Fibroblast of skin of scalp (primary cell): Measurements from ENCODE around the gene ITFG1.
"Not testable (repeated sequence)": the region's sequence is repeated elsewhere in the genome, so short reads cannot be mapped to it uniquely, and the experiment has no call there.

Source experiments
- DNase-seq: peaks from one replicate; pipeline ENCODE4 v3.0.0-alpha.2; 2013

Gene ITFG1

DNA sequence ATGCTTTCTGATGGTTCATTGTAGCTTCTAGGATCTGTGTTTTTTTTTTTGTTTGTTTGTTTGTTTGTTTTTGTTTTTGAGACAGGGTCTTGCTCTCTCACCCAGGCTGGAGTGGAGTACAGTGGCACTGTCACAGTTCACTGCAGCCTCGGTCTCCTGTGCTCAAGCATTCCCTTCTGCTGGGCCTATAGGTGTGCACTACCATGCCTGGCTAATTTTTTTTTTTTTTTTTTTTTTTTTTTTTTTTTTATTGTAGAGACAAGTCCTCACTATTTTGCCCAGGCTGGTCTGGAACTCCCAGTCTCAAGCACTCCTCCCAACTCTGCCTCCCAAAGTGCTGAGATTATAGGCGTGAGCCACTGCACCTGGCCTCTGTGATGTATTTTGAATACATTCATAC lies 12.1 kb upstream of the ITFG1 start:
- DNase-seq = not testable (repeated sequence)

DNA sequence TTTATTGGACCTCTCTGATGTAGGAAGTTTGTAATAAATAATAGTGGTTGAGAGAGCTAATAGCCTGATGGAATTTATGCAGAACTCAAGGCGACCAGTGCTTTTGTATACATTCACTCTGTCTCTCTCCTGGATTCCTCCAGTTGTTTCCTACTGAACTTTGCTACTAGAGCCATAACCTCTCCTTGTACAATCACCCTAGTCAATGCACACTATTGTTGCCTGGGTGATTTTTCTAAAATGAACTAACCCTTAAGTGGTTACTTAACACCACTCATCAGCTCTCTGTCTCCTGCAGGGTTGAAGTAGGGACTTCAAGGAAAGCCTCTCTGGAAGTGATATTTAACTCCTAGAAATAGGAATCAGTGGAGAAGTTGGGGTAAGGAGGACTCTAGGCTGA lies 9.9 kb upstream of the ITFG1 start:
- DNase-seq = no peak

GRCh38 chr16:47470211-47470610 lies 9.3 kb upstream of the ITFG1 start:
- DNase-seq = no peak

DNA sequence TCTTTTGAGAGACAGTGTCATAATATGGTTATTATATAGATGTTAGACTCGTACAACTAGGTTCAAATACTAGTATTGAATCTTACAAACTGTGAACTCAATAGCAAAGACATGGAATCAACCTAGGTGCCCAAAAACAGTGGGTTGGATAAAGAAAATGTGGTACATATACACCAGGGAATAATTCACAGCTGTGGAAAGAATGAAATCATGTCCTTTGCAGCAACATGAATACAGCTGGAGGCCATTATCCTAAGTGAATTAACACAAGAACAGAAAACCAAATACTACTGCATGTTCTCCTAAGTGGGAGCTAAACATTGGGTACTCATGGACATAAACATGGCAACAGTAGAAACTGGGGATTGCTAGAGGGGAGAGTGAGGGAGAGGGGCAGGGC lies 8.4 kb upstream of the ITFG1 start:
- no peak for DNase-seq

- DNase-seq = not testable (repeated sequence)
These were observed 7.3 kb upstream of the ITFG1 start for GRCh38 chr16:47468070-47468689.

DNA sequence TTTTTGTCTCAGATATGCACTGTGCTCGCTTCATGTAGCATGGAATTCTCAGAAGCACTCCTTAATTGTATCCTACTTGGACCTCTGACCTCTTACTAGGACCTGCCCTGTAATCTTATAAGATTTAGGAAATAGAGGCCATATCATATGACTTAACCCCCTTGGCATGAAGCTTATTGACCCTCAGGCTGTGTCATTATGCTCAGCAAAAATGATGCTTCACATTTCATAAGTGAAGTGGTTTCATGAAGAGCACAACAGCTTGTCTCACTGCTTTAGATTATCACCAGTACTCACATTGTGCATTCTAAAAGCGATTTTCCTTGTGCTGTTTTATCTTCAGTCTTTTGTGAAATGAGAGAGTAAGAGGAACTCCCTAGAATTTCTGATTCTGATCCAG lies 6.6 kb upstream of the ITFG1 start:
- DNase-seq = no peak

GRCh38 chr16:47465919-47466630 lies 5.2 kb upstream of the ITFG1 start:
- DNase-seq = no peak

DNA sequence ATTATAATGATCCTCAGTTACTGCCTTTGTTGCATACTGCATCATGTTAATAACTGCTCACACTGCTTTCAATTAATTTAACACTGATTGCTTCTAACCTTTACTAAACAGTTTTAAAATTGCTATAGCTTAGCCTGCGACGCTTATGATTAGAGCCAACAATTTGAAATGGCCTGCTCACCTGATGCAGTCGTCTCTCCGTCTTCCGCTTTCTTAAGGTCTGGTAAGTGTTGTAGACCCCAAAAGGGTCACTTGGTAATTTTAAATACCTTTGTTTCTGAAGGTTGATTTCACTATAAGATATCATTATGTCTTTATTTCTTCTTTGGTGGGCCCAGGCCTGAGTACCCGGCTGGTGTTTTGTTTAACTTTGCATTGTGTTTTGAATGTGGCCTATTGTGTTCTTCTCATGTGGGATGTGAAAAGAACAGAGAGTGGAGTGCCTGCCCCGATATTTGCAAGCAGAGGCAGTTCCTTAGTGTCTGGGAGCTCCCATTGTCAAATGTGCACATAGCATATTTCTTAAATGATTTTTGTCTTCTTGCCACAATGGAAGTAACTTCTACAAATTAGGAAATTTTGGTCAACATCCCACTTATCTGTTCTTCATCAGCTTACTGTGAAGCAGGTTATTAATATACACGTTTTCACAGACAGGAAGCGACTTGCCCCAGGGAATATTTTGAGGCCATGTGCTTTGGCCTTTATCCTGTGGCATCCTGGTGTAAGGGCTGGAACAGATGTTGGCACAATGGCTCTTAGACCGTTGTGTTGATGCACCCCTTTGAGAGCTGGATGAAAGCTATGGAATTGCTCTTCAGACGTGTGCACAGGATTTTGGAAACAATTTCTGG lies 3.1 kb upstream of the ITFG1 start:
- no peak for DNase-seq

- DNase-seq = peak; percentile 48
These were observed 869 bp upstream of the ITFG1 start for GRCh38 chr16:47461598-47462266.

GRCh38 chr16:47460359-47460710 lies 528 bp downstream of the ITFG1 start:
- DNase-seq = peak; percentile 3

DNA sequence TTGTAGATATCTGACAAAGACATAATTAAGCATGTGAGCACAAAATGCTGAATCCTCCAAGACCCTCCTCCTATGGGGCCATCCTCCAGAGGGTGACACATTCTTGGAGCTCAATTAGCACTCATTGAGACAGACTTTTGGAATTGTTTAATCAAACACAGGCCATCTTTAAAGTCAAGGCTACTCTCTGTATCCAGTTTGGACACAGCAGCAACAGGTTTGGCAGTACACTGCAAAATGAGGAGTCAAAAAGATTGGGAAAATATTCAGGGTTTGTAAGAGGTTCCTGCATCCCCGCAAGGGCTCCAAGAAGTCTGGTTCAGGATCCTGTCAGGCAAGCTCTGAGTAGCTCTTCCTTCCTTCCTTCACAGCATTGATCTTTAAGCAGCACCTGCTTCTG lies 1.3 kb downstream of the ITFG1 start:
- no peak for DNase-seq

GRCh38 chr16:47458331-47458730 lies 2.5 kb downstream of the ITFG1 start:
- DNase-seq = no peak

- DNase-seq = no peak
These were observed 11.1 kb downstream of the ITFG1 start for GRCh38 chr16:47449788-47450187.

- no peak for DNase-seq
These were observed 11.9 kb downstream of the ITFG1 start for GRCh38 chr16:47448830-47449575.

DNA sequence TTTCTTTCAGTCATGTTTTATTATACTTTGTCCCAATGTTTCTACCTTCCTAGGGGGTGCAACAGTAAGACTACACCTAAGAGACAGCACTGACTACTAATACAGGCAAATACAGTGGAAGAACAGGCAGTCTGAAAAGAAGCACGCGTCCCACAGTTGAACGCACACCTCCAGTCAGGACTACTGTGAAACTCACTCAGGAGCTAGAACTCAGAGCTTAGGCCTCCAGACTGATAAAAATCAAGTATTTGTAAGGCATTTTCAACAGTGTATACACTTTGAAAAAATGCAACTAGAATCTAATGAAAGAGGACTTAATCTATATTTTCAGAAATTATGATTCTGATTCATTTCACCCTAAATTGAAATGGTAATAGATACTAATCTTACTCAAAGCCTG lies 14.4 kb downstream of the ITFG1 start:
- no peak for DNase-seq

DNA sequence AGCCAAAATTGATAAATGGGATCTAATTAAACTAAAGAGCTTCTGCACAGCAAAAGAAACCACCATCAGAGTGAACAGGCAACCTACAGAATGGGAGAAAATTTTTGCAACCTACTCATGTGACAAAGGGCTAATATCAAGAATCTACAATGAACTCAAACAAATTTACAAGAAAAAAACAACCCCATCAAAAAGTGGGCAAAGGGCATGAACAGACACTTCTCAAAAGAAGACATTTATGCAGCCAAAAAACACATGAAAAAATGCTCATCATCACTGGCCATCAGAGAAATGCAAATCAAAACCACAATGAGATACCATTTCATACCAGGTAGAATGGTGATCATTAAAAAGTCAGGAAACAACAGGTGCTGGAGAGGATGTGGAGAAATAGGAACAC lies 18.0 kb downstream of the ITFG1 start:
- DNase-seq = not testable (repeated sequence)

- DNase-seq = not testable (repeated sequence)
These were observed 20.8 kb downstream of the ITFG1 start for GRCh38 chr16:47440066-47440465.

GRCh38 chr16:47434274-47434673 lies 26.6 kb downstream of the ITFG1 start:
- peak; percentile 10 for DNase-seq

GRCh38 chr16:47431960-47432359 lies 28.9 kb downstream of the ITFG1 start:
- DNase-seq = no peak

DNA sequence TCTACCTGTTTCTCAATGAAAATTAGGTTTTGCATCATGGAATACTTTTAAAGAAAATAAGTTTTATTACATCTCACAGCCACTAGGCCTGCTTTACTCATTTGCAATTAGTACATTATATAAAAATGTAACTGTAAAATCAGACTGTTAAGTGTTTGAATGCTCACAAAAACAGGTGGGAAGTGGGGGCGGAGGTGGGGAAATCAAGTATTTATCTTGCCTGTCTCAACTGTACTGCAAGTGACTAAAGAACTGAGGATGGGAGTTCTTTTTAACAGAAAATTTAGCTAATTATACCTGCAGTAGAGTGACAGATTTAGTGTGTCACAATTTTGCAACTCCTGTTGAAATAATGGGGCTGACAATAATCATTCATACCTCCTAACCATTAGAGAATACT lies 34.1 kb downstream of the ITFG1 start:
- no peak for DNase-seq

GRCh38 chr16:47424846-47425245 lies 36.0 kb downstream of the ITFG1 start:
- no peak for DNase-seq

DNA sequence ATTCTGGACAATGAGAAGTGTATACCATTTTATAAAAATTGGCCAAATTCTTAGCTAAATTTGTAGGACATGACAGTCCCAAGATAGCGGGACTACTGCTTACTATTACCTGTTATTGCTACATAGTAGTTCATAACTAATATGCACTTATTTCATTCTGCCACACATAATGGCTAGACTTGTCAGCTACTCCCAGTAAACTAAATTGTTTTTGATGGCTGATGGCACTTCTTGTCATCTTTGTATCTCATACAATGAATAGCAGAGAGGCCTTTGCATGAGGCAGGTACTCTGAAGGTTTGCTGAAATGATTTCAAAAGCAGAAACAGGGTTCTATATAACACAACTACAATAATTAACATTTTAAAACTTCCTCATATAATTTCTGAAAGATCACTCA lies 44.0 kb downstream of the ITFG1 start:
- DNase-seq = no peak
